Activated gamma-delta T cell treated with anti-CD3 and anti-CD28 coated beads, Interleukin-2, amount 50 U/mL, for 16 hours (primary cell): ENCODE measurements around the gene DMRT3.
"Not testable (repeated sequence)": the region's sequence is repeated elsewhere in the genome, so short reads cannot be mapped to it uniquely, and the experiment has no call there.

Source experiments
- DNase-seq: peaks from one replicate; pipeline ENCODE4 v3.0.0-alpha.2; 2020; ENCODE audit warnings: low read depth

DMRT3 gene

GRCh38 chr9:971901-972500, 4.5 kb upstream of the DMRT3 start:
- no peak for DNase-seq

GRCh38 chr9:972501-973294, 3.8 kb upstream of the DMRT3 start:
- DNase-seq = no peak

- DNase-seq = no peak
Measured at GRCh38 chr9:973295-973834, 3.1 kb upstream of the DMRT3 start.

- no peak for DNase-seq
Measured at GRCh38 chr9:974031-974995, 2.1 kb upstream of the DMRT3 start.

GRCh38 chr9:974996-975739, 1.3 kb upstream of the DMRT3 start:
- no peak for DNase-seq

GRCh38 chr9:975740-976257, 656 bp upstream of the DMRT3 start:
- no peak for DNase-seq

- DNase-seq = no peak
Measured at GRCh38 chr9:976943-977837, 735 bp downstream of the DMRT3 start.

GRCh38 chr9:977838-978830, 1.7 kb downstream of the DMRT3 start:
- no peak for DNase-seq

- no peak for DNase-seq
Measured at GRCh38 chr9:979983-980382, 3.5 kb downstream of the DMRT3 start.

GRCh38 chr9:980640-981039, 4.2 kb downstream of the DMRT3 start:
- DNase-seq = no peak

GRCh38 chr9:981491-981898, 5.0 kb downstream of the DMRT3 start:
- no peak for DNase-seq

GRCh38 chr9:982394-983230, 6.2 kb downstream of the DMRT3 start:
- DNase-seq = no peak

- DNase-seq = no peak
Measured at GRCh38 chr9:994005-994404, 17.6 kb downstream of the DMRT3 start.

GRCh38 chr9:995192-995591, 18.7 kb downstream of the DMRT3 start:
- no peak for DNase-seq

- no peak for DNase-seq
Measured at GRCh38 chr9:995781-996180, 19.3 kb downstream of the DMRT3 start.

- not testable (repeated sequence) for DNase-seq
Measured at GRCh38 chr9:998299-999110, 22.1 kb downstream of the DMRT3 start.

GRCh38 chr9:1001838-1002237, 25.4 kb downstream of the DMRT3 start:
- no peak for DNase-seq
